Lower leg skin (tissue), 3 donors: ENCODE data around the gene DNAH1.

ENCODE experiments used
- CTCF ChIP-seq, 3 donors: fragments of 450-650 bp; IDR thresholded peaks; one replicate each; pipeline ENCODE4 v1.5.1; 2016; ENCODE audit warnings: antibody characterized with exemption in 3 of 3, mild to moderate bottlenecking in 3 of 3, moderate library complexity in 2 of 3
- POLR2A ChIP-seq, 2 donors: fragments of 450-650 bp; IDR thresholded peaks; one replicate each; pipeline ENCODE4 v1.6.1; 2016 to 2017; ENCODE audit warnings: antibody characterized with exemption in 2 of 2, mild to moderate bottlenecking in 1 of 2, moderate library complexity in 1 of 2

GRCh38 chr3:52323526-52324295 is 7.6 kb downstream of the DNAH1 start:
- no peak for TF ChIP-seq CTCF (IDR thresholded peaks at IDR 0.05)
- TF ChIP-seq POLR2A (IDR thresholded peaks at IDR 0.05), result no peak
